Activated CD8-positive, alpha-beta T cell treated with anti-CD3 and anti-CD28 coated beads for 36 hours (primary cell): ENCODE data around the gene PEX16. TPM values are rescaled to one million over a fixed set of nuclear protein-coding genes. Genes with fewer than 3 reads are reported as not detected.

Experiments
- ATAC-seq: fragments of 200-7000 bp; cut with Tn5 transposase; one replicate; pipeline ENCODE4 v1.10.0; 2021; ENCODE audit warnings: mild to moderate bottlenecking, moderate library complexity
- CTCF ChIA-PET: fragments of 350-600 bp; sonication (Branson Sonifier 250); formaldehyde crosslinking; loops from one replicate; lab custom pipeline; 2021; ENCODE audit warnings: antibody characterized with exemption; lab: Charles Lee
- POLR2A ChIA-PET: fragments of 350-600 bp; sonication (Branson Sonifier 250); formaldehyde crosslinking; loops from one replicate; lab custom pipeline; 2021; ENCODE audit warnings: antibody characterized with exemption; lab: Charles Lee
- DNase-seq: peaks from one replicate; pipeline ENCODE4 v3.0.0-alpha.2; 2020
- H3K27ac Mint-ChIP-seq: one replicate; pipeline ENCODE4 v1.8.0; 2021; ENCODE audit warnings: mild to moderate bottlenecking, mixed read lengths
- H3K27me3 Mint-ChIP-seq: one replicate; pipeline ENCODE4 v1.8.0; 2021; ENCODE audit warnings: mixed read lengths
- H3K36me3 Mint-ChIP-seq: one replicate; pipeline ENCODE4 v1.8.0; 2021; ENCODE audit warnings: low read depth, mixed read lengths
- H3K4me1 Mint-ChIP-seq: one replicate; pipeline ENCODE4 v1.8.0; 2021; ENCODE audit warnings: low read depth, mixed read lengths
- H3K4me3 Mint-ChIP-seq: one replicate; pipeline ENCODE4 v1.8.0; 2021; ENCODE audit warnings: mild to moderate bottlenecking, moderate library complexity, mixed read lengths
- H3K9me3 Mint-ChIP-seq: one replicate; pipeline ENCODE4 v1.8.0; 2021; ENCODE audit warnings: mixed read lengths
- intact Hi-C: fragments of 100-400 bp; cut with micrococcal nuclease; formaldehyde crosslinking; loops from one replicate; pipeline ENCODE4 v1.10.0; 2022
- total RNA-seq, 2 experiments: library from RNA; stranded (reverse); gene quantifications; one replicate each; pipeline ENCODE4 v1.2.3, GENCODE V29; 2021
- TF ChIP-seq, protein P1 (sequence below): fragments of 200-600 bp; IDR thresholded peaks from one replicate; pipeline ENCODE4 v1.8.0; 2022; ENCODE audit warnings: antibody characterized with exemption, mild to moderate bottlenecking

Gene PEX16
- total RNA-seq, 2 experiments from 2014 or later: 34.4 to 35.2 TPM

DNA sequence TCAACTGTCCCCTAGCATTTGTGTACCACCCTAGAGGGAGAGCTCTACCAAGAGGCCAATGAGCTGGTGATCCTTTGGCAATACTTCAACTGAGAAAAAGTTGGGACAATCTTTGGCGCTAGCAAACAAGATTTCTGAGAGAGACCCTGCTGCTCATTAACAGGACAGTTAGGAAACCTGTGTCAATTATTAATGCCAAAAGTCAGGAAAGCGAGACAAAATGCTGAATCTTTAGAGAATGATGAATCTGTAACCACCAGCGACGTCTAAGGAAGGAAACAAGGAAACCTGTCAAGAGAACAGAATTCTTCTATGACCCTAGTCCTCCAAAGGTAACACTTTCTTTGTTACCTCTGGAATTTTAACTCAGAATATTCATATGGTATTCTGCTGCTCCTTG, 24.7 kb upstream of the PEX16 start:
- ChIA-PET POLR2A (no interaction called here), CTCF (interaction anchor here (2.7 kb wide), 1 partner anchor 22 kb away, joined by 12 read pairs; no protein-coding TSS in a partner anchor)
- no peaks in the 10 kb centered on the region for H3K9me3 Mint-ChIP-seq
- no peaks in the 10 kb centered on the region for H3K4me1 Mint-ChIP-seq
- DNase-seq: no peak
- H3K4me3 Mint-ChIP-seq: no peak overlapping the region
- H3K27me3 Mint-ChIP-seq: no peaks in the 10 kb centered on the region
- TF ChIP-seq, protein P1, sequence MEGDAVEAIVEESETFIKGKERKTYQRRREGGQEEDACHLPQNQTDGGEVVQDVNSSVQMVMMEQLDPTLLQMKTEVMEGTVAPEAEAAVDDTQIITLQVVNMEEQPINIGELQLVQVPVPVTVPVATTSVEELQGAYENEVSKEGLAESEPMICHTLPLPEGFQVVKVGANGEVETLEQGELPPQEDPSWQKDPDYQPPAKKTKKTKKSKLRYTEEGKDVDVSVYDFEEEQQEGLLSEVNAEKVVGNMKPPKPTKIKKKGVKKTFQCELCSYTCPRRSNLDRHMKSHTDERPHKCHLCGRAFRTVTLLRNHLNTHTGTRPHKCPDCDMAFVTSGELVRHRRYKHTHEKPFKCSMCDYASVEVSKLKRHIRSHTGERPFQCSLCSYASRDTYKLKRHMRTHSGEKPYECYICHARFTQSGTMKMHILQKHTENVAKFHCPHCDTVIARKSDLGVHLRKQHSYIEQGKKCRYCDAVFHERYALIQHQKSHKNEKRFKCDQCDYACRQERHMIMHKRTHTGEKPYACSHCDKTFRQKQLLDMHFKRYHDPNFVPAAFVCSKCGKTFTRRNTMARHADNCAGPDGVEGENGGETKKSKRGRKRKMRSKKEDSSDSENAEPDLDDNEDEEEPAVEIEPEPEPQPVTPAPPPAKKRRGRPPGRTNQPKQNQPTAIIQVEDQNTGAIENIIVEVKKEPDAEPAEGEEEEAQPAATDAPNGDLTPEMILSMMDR: no peak
- intact Hi-C loops: no loop called here
- H3K36me3 Mint-ChIP-seq: peaks cover 10% of the 10 kb centered on the region
- H3K27ac Mint-ChIP-seq: no peak overlapping the region
- no peak for ATAC-seq

DNA sequence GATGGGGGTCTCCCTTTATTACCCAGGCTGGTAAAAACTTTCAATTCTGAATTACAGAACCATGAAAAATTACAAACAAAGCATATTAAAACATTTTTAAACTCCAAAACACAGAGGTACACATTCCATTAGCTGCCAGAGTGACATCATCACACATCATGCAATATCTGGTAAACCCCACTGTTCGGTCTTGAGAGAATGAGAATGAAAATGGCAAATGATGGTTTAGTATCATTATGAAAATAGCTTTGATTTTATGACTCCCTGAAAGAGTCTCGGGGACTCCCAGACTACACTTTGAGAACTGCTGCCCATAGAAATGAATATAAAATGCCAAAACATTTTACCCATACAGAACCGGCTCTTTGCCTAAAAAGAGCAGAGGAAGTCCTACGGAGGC, 23.6 kb upstream of the PEX16 start:
- ATAC-seq: no peak
- no peaks in the 10 kb centered on the region for H3K9me3 Mint-ChIP-seq
- TF ChIP-seq, protein P1: no peak
- no peaks in the 10 kb centered on the region for H3K4me1 Mint-ChIP-seq
- ChIA-PET POLR2A (no interaction called here), CTCF (interaction anchor here (1.0 to 2.7 kb wide), 2 partner anchors 23 to 65 kb away, joined by 3 to 12 read pairs; no protein-coding TSS in a partner anchor)
- DNase-seq: no peak
- peaks cover 7% of the 10 kb centered on the region for H3K36me3 Mint-ChIP-seq
- H3K4me3 Mint-ChIP-seq: no peak overlapping the region
- H3K27ac Mint-ChIP-seq: no peak overlapping the region
- no peaks in the 10 kb centered on the region for H3K27me3 Mint-ChIP-seq
- intact Hi-C loops: no loop called here

DNA sequence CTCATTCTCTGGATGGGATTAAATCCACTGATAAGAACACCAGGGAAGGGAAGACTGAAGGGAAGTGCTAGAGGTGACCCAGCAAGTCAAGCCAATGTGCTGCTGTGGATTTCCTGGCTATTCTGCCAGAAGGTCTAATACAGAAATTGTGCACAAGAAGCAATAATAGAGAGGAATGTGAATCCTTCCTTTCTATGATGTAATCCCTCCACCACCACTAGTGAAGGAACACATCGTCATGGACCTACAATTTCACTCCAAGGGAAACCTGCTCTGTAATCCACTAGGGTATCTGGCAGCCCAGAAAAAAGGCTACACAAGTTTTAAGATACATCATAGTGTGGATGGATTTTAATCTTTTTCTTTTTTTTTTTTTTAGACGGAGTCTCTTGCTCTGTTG, 22.2 kb upstream of the PEX16 start:
- ATAC-seq (no peak), DNase-seq (no peak)
- ChIA-PET CTCF (no interaction called here), POLR2A (no interaction called here)
- Mint-ChIP-seq H3K9me3 (no peaks in the 10 kb centered on the region), H3K27ac (no peak overlapping the region), H3K27me3 (no peaks in the 10 kb centered on the region), H3K36me3 (no peaks in the 10 kb centered on the region), H3K4me1 (no peaks in the 10 kb centered on the region), H3K4me3 (no peak overlapping the region)
- TF ChIP-seq, protein P1: no peak
- intact Hi-C loops: no loop called here

DNA sequence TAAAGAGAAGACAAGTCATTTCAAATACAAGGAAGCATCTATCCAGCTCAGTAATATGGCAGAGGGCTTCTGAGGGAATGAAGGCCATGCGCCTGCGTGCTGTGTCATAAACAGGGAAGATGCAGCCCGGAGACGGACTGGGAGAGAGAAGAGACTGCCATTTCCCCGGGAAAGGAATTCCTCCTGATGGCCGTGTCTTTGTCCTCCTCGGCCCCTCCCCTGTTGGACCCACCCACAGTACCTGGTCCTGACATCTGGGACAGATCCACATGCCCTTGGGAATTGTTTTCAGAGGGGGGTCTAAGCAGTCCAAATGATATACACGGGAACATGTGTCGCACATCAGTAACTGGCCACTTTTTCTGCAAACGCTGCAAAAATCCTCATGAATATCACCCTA, 20.2 kb upstream of the PEX16 start:
- Mint-ChIP-seq H3K9me3 (no peaks in the 10 kb centered on the region), H3K4me1 (no peaks in the 10 kb centered on the region), H3K4me3 (no peak overlapping the region), H3K27ac (no peak overlapping the region), H3K36me3 (peaks cover 2% of the 10 kb centered on the region), H3K27me3 (no peaks in the 10 kb centered on the region)
- TF ChIP-seq, protein P1: no peak
- ChIA-PET CTCF (no interaction called here), POLR2A (no interaction called here)
- DNase-seq (no peak), ATAC-seq (no peak)
- intact Hi-C loops: no loop called here

DNA sequence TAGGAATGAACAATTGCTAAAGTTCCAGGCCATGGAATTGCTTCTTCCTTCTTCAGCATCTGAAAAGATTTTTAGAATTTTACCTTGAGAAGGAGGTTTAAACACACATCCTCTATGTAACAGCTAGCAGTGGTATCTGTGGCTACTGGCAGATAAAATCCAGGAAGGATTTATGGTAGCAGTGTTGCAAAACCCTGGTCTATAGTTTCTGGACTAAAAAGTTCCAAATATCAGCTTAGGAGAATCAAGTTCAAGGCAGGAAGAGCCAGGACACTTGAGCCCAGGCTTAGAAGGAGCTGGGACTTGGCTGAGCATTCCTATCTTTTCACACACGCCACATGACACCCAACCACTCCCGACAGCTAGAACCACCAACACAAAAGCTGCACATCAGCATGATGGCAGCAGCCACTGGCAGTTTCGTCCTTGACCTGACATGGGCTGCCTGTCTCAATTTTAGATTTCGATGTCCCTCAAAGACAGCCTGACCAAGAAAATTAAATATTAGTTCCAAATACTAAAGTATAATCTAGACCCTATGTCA, 18.9 kb upstream of the PEX16 start:
- no peak for ATAC-seq
- H3K4me3 Mint-ChIP-seq: no peak overlapping the region
- DNase-seq: no peak
- H3K9me3 Mint-ChIP-seq: no peaks in the 10 kb centered on the region
- intact Hi-C loops: no loop called here
- CTCF ChIA-PET: interaction anchor here (2.1 kb wide), 1 partner anchor 28 kb away, joined by 14 read pairs; no protein-coding TSS in a partner anchor
- H3K27ac Mint-ChIP-seq: no peak overlapping the region
- no peaks in the 10 kb centered on the region for H3K27me3 Mint-ChIP-seq
- peaks cover 2% of the 10 kb centered on the region for H3K36me3 Mint-ChIP-seq
- H3K4me1 Mint-ChIP-seq: no peaks in the 10 kb centered on the region
- POLR2A ChIA-PET: interaction anchor here (1.1 kb wide), 1 partner anchor 19 kb away, joined by 4 read pairs; the partner anchor contains the start of gene PEX16
- TF ChIP-seq, protein P1: no peak
